Esophagus squamous epithelium (tissue), 5 donors: ENCODE results near the gene FOXP1. TPM values are rescaled to one million over a fixed set of nuclear protein-coding genes. Genes with fewer than 3 reads are reported as not detected.

Experiments used
- DNase-seq: peaks from one replicate; lab custom pipeline; 2025; lab: John Stamatoyannopoulos, UW
- H3K27ac ChIP-seq, 4 donors: fragments of 200-600 bp; sonication (generic); one replicate each; pipeline ENCODE4 v1.5.1; 2016 to 2019; ENCODE audit warnings: mild to moderate bottlenecking in 1 of 4
- H3K27me3 ChIP-seq, 4 donors: fragments of 200-600 bp; sonication (generic); 1 replicate in 3 of 4; 2 replicates in 1 of 4; pipeline versions ENCODE4 v1.5.1 to v1.6.0; 2017 to 2021; ENCODE audit warnings: antibody characterized with exemption in 1 of 4
- H3K36me3 ChIP-seq, 3 donors: fragments of 200-600 bp; sonication (generic); one replicate each; pipeline ENCODE4 v1.5.1; 2016 to 2019
- H3K4me1 ChIP-seq, 3 donors: fragments of 200-600 bp; sonication (generic); one replicate each; pipeline ENCODE4 v1.5.1; 2017 to 2019
- H3K4me3 ChIP-seq, 4 donors: fragments of 200-600 bp; sonication (generic); 1 replicate in 3 of 4; 2 replicates in 1 of 4; pipeline ENCODE4 v1.5.1; 2016 to 2019; ENCODE audit warnings: mild to moderate bottlenecking in 2 of 4, moderate library complexity in 1 of 4
- H3K9me3 ChIP-seq, 3 donors: fragments of 200-600 bp; sonication (generic); one replicate each; pipeline ENCODE4 v1.5.1; 2016 to 2019
- CTCF ChIP-seq, 6 experiments: fragments of 450-650 bp in 4 of 6; fragments of 200-600 bp in 2 of 6; sonication (generic) in 2 of 6; IDR thresholded peaks; one replicate each; pipeline ENCODE4 v1.5.1; 2016 to 2019; ENCODE audit warnings: antibody characterized with exemption in 6 of 6, mild to moderate bottlenecking in 4 of 6, moderate library complexity in 4 of 6
- POLR2A ChIP-seq, 4 donors: fragments of 450-650 bp; IDR thresholded peaks; one replicate each; pipeline ENCODE4 v1.6.1; 2017; ENCODE audit warnings: antibody characterized with exemption in 4 of 4, mild to moderate bottlenecking in 4 of 4, moderate library complexity in 3 of 4
- WGBS, 2 donors: methylation state at CpG; one replicate each; pipeline ENCODE4 v1.1.5; 2018; 5-methylcytosine and 5-hydroxymethylcytosine counted together
- intact Hi-C: fragments of 100-400 bp; cut with DNase I; formaldehyde crosslinking; loops from one replicate; pipeline ENCODE4 v1.15.0; 2022
- total RNA-seq, 4 donors: library from RNA; depleted of rRNA; stranded (reverse); fragments of >200 nt; gene quantifications; one replicate each; pipeline ENCODE4 v1.1.0, GENCODE V29; 2016
- donor health status: DM: yes; HTN: yes; CAD: no.

FOXP1 gene
- total RNA-seq, 4 donors from 2014 or later, result 49.1 to 124 (median 61.1) TPM

GRCh38 chr3:70926835-70927234 is 656.7 kb downstream of the FOXP1 start:
- Histone ChIP-seq H3K4me3 (no peak overlapping the region), H3K27ac (no peak overlapping the region), H3K27me3 (no peaks in the 10 kb centered on the region), H3K4me1 (no peaks in the 10 kb centered on the region), H3K36me3 (no peaks in the 10 kb centered on the region), H3K9me3 (no peaks in the 10 kb centered on the region)
- no peak for DNase-seq
- intact Hi-C loops, result no loop called here
- TF ChIP-seq POLR2A (IDR thresholded peaks at IDR 0.05), result no peak
- TF ChIP-seq CTCF (IDR thresholded peaks at IDR 0.05), result no peak
- WGBS, 2 donors, result 69 to 81% methylated on average over 7 of the region's 7 CpGs

GRCh38 chr3:70919661-70920060 is 663.9 kb downstream of the FOXP1 start:
- H3K4me3 ChIP-seq, result no peak overlapping the region
- intact Hi-C loops, result no loop called here
- 70 to 71% methylated on average over 3 of the region's 3 CpGs for WGBS, 2 donors

GRCh38 chr3:70919091-70919490 is 664.4 kb downstream of the FOXP1 start:
- TF ChIP-seq CTCF (IDR thresholded peaks at IDR 0.05) (no peak), POLR2A (IDR thresholded peaks at IDR 0.05) (no peak)
- Histone ChIP-seq H3K36me3 (no peaks in the 10 kb centered on the region), H3K27me3 (no peaks in the 10 kb centered on the region), H3K27ac (no peak overlapping the region), H3K4me1 (no peaks in the 10 kb centered on the region), H3K4me3 (no peak overlapping the region), H3K9me3 (no peaks in the 10 kb centered on the region)
- 81 to 94% methylated on average over 7 of the region's 7 CpGs for WGBS, 2 donors
- intact Hi-C loops, result no loop called here
- no peak for DNase-seq

More at GRCh38 chr3:70919661-70920060, 663.9 kb downstream of the FOXP1 start:
- H3K36me3 ChIP-seq, result no peaks in the 10 kb centered on the region
- no peak for TF ChIP-seq POLR2A (IDR thresholded peaks at IDR 0.05)
- no peak for TF ChIP-seq CTCF (IDR thresholded peaks at IDR 0.05)
- H3K4me1 ChIP-seq, result no peaks in the 10 kb centered on the region
- H3K9me3 ChIP-seq, result no peaks in the 10 kb centered on the region
- H3K27me3 ChIP-seq, result no peaks in the 10 kb centered on the region
- H3K27ac ChIP-seq, result no peak overlapping the region
- no peak for DNase-seq

- H3K27ac ChIP-seq, result no peak overlapping the region
- no peaks in the 10 kb centered on the region for H3K27me3 ChIP-seq
- DNase-seq, result no peak
- H3K9me3 ChIP-seq, result no peaks in the 10 kb centered on the region
- H3K4me3 ChIP-seq, result no peak overlapping the region
- no peaks in the 10 kb centered on the region for H3K36me3 ChIP-seq
- intact Hi-C loops, result no loop called here
- no peaks in the 10 kb centered on the region for H3K4me1 ChIP-seq
- 64 to 65% methylated on average over 4 of the region's 4 CpGs for WGBS, 2 donors
- TF ChIP-seq CTCF (IDR thresholded peaks at IDR 0.05) (no peak), POLR2A (IDR thresholded peaks at IDR 0.05) (no peak)
These were observed 667.0 kb downstream of the FOXP1 start for GRCh38 chr3:70916375-70917055.

GRCh38 chr3:70914862-70915261 is 668.7 kb downstream of the FOXP1 start:
- Histone ChIP-seq H3K27ac (no peak overlapping the region), H3K36me3 (no peaks in the 10 kb centered on the region), H3K9me3 (no peaks in the 10 kb centered on the region), H3K4me3 (no peak overlapping the region), H3K4me1 (no peaks in the 10 kb centered on the region), H3K27me3 (no peaks in the 10 kb centered on the region)
- DNase-seq, result no peak
- intact Hi-C loops, result no loop called here
- no peak for TF ChIP-seq POLR2A (IDR thresholded peaks at IDR 0.05)
- no peak for TF ChIP-seq CTCF (IDR thresholded peaks at IDR 0.05)
- WGBS, 2 donors, result 83 to 100% methylated on average over 1 of the region's 1 CpG
